Right lobe of liver (tissue), 4 donors: ENCODE results near the gene CXCL12.

Source experiments
- CTCF ChIP-seq, 4 donors: fragments of 200-600 bp in 3 of 4; fragments of 450-650 bp in 1 of 4; IDR thresholded peaks; one replicate each; pipeline versions ENCODE4 v1.5.1 to v1.8.0; 2016 to 2022; ENCODE audit warnings: antibody characterized with exemption in 4 of 4, mild to moderate bottlenecking in 2 of 4
- POLR2A ChIP-seq: fragments of 450-650 bp; IDR thresholded peaks from one replicate; pipeline ENCODE4 v1.6.1; 2017; ENCODE audit warnings: antibody characterized with exemption, mild to moderate bottlenecking
- donor health status: DM: no; HTN: no; CAD: no.
- donor health status: DM: no; HTN: no; CAD: no.
- donor health status: DM: no; HTN: yes; CAD: no.

DNA sequence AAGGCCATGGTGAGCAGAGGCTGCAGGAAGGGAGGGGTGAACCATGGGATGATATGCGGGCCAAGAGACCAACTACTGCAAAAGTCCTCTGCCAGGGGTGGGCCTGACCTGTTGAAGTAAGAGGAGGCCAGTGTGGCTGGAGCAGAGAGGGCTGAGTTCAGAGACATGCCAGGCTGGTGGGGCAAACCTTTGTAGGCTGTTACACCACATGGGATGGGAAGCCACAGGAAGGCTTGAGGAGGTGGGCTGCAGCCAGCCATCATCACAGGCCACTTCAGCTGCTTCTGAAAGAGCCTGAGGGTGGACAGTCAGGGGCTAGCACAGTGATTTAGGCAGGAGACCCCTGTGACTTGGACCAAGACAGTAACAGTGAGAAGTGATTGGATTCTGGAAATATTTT, 20.3 kb downstream of the CXCL12 start:
- TF ChIP-seq CTCF (IDR thresholded peaks at IDR 0.05) (no peak), POLR2A (no peak)
